ENCODE data around the gene TPD52L2.

TPD52L2 gene

GRCh38 chr20:63864978-63865640 is at the start of gene TPD52L2:
Gene TPD52L2, plus strand, starts transcription at chr20:63865270. Its CDS starts 96 bp downstream, at chr20:63865366.
- peak; percentile 99 for DNase-seq

DNA sequence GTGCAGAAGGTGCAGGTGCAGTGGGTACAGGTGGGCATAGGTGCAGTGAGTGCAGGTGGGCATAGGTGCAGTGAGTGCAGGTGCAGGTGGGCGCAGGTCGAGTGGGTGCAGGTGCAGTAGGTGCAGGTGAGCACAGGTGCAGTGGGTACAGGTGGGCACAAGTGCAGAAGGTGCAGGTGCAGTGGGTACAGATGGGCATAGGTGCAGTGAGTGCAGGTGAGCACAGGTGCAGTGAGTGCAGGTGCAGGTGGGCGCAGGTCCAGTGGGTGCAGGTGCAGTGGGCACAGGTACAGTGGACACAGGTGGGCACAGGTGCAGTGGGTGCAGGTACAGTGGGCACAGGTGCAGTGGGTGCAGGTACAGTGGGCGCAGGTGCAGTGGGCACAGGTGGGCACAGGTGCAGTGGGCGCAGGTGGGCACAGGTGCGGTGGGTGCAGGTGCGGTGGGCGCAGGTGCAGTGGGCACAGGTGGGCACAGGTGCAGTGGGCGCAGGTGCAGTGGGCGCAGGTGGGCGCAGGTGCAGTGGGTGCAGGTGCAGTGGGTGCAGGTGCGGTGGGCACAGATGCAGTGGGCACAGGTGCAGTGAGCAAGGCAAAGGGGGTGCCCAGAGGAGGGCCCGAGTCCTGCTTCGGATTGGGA is 49.3 kb upstream of the TPD52L2 start:
- DNase-seq = no peak

GRCh38 chr20:63819224-63819921 is 45.7 kb upstream of the TPD52L2 start:
- DNase-seq = no peak

DNA sequence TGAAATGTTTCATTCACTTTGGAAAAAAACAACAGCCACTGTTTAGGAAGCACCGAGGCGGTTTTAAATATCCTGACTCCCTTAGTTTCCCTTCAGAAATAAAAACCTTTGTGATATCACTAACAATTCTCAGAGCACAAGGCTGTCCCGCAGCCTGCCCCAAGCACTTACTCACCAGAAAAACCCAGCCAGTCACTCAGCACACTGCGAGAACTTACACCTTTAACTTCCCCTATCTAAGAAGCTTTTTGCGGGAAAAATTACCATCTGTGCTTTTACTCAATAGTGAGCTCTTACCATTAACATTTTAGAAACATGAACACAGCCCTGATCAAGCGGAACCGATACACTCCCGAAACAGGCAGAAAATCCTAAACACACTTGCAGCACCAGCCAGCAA is 43.3 kb upstream of the TPD52L2 start:
- DNase-seq = no peak

DNA sequence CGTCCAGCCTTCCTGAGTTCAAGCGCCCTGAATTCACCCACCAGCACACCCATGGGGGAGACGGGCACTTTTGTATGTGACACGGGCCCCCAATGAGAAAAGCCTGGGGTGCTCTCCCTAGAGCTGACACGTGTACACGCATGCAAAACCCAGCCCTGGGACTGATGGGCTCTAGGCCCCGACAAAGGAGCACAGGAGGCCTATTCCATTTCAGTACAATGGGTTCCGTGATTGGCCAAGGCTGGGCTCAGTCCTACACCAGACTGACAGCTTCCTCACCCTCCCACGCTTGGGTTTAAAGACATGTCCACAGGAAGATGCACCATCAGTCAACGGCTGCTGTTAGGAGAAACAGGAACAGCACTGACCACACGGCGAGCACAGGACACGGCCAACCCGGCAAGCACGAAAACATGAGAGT is 42.8 kb upstream of the TPD52L2 start:
- DNase-seq = no peak

DNA sequence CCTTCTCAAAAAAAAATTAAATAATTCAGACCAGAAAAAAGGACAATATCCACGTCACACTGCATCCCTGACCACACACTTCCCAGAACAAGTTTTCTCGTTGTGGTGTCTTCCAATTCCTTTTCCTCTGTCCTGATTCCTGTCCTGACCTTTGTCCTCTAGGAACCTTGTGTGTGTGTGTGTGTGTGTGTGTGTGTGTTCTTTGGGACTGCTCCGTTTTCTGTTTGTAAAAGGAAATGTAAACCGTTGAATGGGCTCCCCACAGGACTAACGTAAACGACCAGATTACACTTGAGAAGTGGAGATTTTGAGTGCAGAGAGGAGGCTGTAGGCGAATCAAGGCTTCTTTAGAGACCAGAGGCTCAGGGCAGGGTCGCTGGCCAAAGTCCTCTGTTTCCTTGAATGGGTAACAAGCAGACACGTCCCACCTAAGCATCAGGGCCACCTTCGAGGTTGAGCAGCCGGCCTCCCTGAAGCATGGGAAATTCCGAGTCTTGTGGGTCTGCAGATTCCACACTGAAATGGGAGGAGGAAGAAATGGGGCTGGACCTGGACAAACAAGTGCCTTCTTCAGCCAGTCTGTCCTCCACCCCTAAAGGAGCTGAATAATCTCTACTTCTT is 41.3 kb upstream of the TPD52L2 start:
- no peak for DNase-seq

DNA sequence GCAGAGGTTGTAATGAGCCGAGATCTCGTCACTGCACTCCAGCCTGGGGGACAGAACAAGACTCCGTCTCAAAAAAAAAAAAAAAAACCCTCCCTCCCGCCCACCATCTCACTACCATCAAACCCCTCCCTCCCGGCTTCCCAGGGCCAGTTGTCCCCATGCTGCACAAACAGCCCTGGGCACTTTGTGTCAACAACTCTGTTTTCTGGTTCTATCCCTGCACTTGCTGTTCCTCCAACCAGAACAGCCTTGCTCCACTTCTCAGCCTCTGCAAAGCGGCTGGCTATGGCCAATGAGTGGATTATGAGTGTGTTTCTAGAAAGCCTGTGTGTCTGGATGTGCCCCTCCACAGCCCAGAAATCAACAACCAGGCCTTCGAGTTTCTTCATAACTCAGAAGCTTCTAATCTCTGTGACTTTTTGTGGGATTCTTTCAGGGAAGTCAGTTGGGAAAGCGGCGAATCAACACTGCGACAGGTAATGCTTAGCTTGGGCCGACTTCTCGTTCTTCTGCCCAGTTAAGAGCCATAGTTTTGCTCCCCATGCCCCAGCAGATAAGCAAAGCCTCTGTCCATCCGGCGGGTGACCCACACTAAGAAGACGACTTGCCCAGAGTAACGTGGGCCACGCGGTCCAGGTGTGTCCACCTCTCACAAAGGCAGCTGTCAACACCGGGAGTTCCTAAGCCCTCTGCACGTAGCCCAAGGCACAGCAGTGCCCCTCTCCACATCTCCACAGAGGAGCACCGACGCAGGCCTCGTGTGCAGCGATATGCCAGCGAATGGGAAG is 39.5 kb upstream of the TPD52L2 start:
- DNase-seq = no peak

DNA sequence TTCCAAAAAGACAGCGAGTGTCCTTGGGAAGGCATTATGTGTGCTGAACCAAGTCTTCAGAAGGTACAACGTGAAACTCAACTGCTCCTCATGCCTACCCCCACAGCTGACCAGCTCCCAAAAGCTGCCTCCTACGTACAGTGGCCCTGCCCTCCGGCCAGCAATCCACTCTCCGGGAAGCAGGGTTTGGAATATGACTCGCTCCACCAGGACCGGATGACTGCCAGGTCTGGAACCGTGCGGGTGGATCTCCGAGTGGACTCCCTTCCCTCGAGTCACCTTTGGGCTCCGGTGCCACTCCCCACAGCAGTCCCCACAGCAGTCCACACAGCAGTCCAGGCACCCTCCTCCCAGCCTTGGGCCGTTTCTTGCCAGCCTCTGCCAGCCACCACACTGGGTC is 38.3 kb upstream of the TPD52L2 start:
- no peak for DNase-seq

GRCh38 chr20:63828124-63828523 is 36.9 kb upstream of the TPD52L2 start:
- DNase-seq = no peak

- DNase-seq = no peak
Observed at GRCh38 chr20:63828545-63828944, 36.5 kb upstream of the TPD52L2 start.

DNA sequence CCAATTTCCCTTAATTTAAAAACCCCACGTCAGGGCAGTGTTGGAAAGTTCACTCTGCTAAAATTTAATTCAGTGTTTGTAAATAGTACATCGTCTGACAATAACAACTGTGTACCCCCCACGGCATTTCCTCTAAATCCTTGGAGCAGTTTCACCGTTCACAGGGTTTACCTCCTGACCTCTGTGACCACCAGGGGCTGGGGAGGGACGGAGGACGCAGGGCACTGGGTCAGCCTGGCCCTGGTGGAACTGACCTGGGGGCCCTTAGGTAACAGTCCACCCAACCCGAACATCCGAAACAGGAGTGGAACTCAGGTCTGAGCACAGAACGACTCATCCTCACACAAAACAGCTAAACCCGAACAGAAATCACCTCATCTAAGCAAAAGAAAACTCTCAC is 36.1 kb upstream of the TPD52L2 start:
- no peak for DNase-seq

DNA sequence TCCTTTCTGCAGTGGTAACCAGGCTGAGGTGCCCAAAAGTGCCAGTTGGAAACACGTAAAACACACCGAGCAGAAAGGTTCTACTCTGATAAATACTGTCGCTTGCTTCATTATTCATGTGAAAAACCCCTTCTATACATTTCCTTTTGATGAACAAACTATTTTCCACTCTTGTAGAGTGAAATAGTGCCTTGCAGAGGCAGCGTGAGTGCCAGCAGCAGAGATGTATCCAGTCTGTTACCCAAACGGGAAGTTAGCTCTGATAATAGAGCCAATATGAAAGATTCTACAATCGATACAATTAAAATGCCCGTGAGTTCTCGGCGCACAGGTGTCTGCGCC is 35.5 kb upstream of the TPD52L2 start:
- DNase-seq = no peak

GRCh38 chr20:63829945-63830835 is 34.9 kb upstream of the TPD52L2 start:
- DNase-seq = no peak

DNA sequence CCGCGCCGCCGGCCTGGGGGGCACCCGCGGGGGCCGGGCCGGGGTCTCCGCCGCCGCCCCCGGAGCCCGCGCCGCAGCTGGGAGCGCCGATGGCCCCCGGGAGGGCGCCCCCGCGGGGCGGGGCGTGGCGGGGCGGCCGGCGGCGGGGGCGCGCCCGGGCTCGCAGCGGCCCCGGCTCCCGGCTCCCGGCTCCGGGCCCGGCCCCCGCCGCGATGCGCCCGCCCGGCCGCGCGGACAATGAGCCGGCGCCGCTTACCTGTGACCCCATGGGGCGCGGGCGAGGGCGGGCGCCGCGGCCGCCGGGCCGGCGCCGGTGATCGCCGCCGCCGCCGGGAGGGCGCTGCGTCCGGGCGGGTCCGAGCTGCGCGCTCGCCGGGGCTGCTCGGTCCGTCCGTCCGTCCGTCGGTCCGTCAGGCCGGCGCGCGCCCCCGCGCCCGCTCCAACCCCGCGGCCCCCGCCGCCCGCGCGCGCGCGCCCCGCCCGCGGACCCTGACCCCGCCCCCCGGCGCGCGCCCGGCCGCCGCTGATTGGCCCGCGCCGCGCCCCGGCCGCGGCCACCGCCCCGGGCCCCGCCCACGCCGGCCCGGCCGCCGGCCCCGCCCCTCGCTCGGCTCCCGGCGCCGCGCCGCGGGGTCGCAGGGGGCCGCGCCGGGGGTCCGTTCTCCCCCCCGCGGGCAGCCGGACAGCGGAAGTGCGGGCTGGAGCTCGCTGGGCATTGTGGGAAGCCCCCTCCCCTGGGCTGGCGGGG is 34.1 kb upstream of the TPD52L2 start, which contains the start of gene ZBTB46:
TSS of gene ZBTB46 (minus strand) at position 424 of the 748 bp plus-strand sequence. CDS start 40,507 bp downstream, outside the sequence.
- peak; percentile 25 for DNase-seq

GRCh38 chr20:63831646-63831992 is 33.5 kb upstream of the TPD52L2 start:
- DNase-seq = no peak

GRCh38 chr20:63831993-63832686 is 32.9 kb upstream of the TPD52L2 start:
- no peak for DNase-seq

- DNase-seq = no peak
Observed at GRCh38 chr20:63833776-63834490, 31.1 kb upstream of the TPD52L2 start.

DNA sequence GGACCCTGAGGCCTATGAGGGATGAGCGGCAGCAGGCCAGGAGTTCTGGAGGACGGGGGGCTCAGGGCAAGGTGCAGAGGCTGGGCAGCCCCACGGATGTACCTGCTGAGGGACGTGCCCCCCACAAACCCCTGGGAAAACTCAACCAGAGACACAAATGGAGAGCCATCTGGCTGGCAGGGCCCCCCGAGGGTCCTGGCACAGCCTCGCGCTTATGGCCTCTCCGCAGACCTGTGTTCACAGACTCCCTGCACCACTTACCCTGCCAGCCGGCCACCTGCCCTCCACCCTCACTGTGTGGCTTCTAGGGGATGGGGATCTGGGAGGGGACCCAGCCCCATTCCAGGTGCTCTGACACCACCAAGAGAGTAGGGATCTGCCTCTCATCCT is 30.6 kb upstream of the TPD52L2 start:
- no peak for DNase-seq

GRCh38 chr20:63835021-63835858 is 29.8 kb upstream of the TPD52L2 start:
- DNase-seq = no peak
